SKM-1 (cell line): ENCODE measurements around the gene IFI35.

ENCODE experiments used
- DNase-seq: peaks from one replicate; lab custom pipeline; 2025; ENCODE audit not compliant: unreplicated experiment; lab: John Stamatoyannopoulos, UW

The IFI35 gene

DNA sequence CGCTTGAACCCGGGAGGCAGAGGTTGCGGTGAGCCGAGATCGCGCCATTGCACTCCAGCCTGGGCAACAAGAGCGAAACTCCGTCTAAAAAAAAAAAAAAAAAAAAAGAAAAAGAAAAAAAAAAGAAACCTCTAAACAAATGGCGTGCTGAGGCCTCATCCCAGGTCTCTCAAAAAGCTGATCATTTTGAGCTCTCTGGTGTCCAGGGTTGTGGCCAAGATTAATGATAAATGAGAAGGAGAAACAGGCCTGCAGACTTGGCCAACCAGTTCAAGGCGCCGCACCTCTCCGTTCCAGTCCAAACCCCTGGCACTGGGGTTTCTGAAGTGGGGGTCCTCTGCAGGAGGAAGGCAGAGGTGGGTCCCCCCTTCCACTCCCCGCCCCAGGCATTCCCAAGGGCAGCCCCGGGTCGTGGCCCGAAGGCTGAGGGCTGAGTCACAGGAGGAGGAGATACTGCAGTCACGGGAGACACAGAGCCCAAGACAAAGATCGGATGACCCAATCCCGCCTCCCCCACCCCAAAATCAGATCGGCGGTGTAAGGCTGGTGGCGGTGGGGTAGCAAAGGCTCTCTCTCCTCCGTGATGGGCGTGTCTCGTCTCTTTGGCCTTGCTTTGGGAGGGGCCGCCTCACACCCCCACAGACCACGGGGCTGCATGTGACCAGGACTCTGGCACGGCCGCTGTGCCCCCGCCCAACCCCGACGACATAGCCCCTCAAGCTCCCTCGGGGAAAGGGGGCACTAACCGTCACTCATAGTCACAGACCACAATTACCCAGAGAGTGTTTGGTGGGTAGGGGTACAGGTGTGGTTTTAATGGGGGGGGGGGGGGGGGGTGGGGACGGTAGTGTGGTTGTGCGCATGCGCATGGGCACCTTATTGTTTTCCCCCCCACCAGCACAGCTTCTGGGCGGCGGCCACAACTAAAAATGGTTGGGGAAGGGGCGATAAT, 14.5 kb downstream of the IFI35 start:
- no peak for DNase-seq

GRCh38 chr17:43021741-43022512, 15.3 kb downstream of the IFI35 start, which contains the start of gene VAT1:
Gene VAT1 (minus strand): TSS chr17:43022385. CDS start chr17:43022322, 63 bp downstream.
- DNase-seq: peak; percentile 39

GRCh38 chr17:43024407-43025289, 18.1 kb downstream of the IFI35 start, which contains the start of gene RND2:
Gene RND2 (plus strand): TSS chr17:43025231. CDS start chr17:43025348, 117 bp downstream.
- peak; percentile 77 for DNase-seq

DNA sequence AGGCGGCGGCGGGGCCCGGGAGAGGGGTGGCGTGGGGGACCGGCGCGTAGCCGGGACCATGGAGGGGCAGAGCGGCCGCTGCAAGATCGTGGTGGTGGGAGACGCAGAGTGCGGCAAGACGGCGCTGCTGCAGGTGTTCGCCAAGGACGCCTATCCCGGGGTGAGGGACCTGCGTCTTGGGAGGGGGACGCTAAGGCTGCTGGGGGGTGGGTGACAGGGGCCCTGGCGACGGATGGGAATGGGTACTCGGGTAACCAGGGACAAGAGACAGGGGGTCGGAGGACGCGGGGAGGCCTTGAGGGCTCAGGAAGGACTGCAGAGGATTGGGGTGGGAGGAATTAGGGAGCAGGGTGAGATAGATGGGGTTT, 18.7 kb downstream of the IFI35 start:
- no peak for DNase-seq

DNA sequence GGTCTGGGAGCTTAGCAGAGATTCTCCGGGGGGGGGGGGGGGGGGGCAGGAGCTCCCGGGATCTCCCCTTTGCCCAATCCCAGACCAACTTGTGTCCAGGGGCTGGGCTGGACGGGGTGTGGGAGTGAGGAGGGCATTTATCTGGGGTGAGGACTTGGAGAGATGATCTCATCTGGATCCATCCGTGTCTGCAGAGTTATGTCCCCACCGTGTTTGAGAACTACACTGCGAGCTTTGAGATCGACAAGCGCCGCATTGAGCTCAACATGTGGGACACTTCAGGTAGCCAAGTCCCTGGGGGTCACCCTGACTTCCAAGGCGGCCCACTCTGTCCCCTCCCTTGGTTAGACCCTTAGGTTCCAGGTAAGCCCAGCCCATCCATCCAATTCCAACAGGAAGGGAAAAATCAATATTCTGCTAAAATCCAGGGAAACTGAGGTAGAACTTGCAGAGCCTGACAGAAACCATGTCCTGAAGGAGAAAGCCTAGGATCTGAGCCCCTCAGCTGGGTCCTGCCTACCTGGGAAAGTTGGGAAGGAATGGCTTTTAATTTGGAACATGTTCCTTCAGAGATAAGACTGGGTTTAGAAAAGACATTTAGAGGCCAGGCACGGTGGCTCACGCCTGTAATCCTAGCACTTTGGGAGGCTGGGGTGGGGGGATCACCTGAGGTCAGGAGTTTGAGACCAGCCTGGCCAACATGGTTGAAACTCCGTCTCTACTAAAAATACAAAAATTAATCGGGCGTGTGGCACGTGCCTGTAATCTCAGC, 19.4 kb downstream of the IFI35 start:
- DNase-seq: no peak

GRCh38 chr17:43026595-43026994, 20.0 kb downstream of the IFI35 start:
- DNase-seq: no peak

GRCh38 chr17:43027091-43028032, 20.8 kb downstream of the IFI35 start:
- no peak for DNase-seq

DNA sequence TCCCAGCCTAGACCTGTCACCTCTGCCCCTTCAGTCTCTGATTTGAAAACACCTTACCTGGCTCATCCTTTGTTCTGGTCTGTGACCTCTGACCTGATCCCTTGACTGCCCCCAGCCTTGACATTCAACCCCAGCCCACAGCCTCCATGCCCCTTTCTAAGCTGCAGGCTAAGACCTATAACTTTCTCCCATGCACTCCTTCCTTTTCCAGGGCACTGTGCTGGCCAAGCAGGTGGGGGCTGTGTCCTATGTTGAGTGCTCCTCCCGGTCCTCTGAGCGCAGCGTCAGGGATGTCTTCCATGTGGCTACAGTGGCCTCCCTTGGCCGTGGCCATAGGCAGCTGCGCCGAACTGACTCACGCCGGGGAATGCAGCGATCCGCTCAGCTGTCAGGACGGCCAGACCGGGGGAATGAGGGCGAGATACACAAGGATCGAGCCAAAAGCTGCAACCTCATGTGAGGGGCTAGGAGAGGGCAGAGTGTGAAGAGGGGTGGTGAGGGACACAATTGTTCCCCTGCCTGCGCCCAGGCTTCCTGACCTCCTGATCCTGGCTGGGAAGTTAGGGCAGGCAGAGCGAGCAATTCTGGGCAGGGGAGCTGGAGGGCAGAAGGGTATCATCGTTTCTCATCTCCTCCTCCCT, 21.8 kb downstream of the IFI35 start:
- no peak for DNase-seq

GRCh38 chr17:43030137-43030767, 23.7 kb downstream of the IFI35 start:
- no peak for DNase-seq

GRCh38 chr17:43031666-43032065, 25.1 kb downstream of the IFI35 start:
- no peak for DNase-seq

GRCh38 chr17:43033948-43034881, 27.6 kb downstream of the IFI35 start:
- no peak for DNase-seq

GRCh38 chr17:43034894-43035293, 28.3 kb downstream of the IFI35 start:
- no peak for DNase-seq

GRCh38 chr17:43039646-43040045, 33.1 kb downstream of the IFI35 start:
- no peak for DNase-seq

DNA sequence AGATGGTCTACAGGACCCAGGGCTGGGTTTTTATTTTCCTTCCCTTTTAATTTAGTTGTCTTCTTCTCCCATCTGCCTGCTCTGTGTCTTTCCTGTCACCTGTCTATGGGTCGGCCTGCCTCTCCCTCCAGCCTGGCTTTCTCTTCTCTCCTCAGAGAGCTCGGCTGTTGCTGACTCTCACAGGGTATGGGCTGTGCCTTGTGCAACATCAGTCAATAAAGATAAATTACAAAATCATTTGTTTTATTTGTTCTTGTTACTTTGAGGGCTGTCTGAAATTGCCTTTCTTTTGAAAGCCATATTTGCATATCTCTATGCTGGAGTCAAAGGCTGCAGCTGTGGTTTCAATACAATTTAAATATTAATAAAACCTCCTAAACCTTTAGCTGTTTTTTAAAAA, 34.1 kb downstream of the IFI35 start:
- no peak for DNase-seq

DNA sequence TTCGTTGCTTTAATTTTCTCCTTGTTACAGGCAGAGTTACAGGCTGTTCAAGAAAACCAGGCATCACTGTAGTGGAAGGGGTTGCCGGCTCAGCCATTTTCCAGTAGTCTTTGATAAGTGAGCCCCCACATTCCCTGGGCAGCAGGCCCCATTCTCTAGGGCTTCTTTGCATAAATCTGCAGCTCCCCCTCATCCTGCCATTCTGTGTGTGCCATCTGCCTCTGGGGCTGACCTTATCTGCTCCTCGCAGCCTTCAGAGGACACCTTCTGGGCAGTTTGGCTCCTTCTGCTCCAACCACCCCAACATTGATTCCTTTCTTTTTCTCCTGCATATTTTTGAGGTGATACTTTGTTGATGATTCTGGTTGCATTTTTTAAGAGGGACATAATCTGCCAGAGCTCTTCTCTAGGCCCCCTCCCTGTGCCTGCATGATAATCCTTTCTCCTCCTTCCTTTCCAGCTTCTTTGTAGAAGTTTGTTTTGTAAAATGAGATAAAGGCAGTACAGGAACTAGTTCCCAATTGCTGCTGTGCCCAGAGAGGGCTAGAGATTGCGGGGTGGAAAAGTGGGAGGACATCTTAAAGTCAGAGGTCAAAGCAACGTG, 35.5 kb downstream of the IFI35 start:
- DNase-seq: no peak

DNA sequence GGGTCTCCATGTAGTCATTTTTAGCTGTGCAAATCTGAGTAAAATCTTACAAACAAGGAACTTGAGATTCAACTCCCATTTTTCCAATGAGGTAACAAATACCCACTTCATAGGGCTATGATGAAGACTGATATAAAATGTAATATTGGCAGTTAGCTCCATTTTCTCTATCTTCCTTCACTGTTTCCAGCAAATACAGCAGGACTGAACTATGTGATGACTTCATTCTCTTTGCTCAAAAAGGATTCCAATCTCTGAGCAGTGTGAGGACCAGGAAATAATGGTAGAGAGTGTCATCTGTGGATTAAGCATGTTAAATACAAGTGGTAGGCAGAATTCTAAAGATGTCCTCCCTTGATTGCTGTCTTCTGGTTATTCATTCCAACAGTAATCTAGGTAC, 36.7 kb downstream of the IFI35 start:
- DNase-seq: no peak

GRCh38 chr17:43044024-43044423, 37.4 kb downstream of the IFI35 start:
- DNase-seq: no peak
